DND-41 (cell line): Measurements from ENCODE around the gene POLR1H.

ENCODE experiments used
- CTCF ChIP-seq: IDR thresholded peaks from 2 replicates; pipeline ENCODE4 v1.5.1; 2012; ENCODE audit warnings: borderline replicate concordance, low read length, moderate library complexity, mild to moderate bottlenecking; ENCODE audit not compliant: poor library complexity, severe bottlenecking; ENCODE audit errors: extremely low read depth
- EZH2 ChIP-seq: IDR thresholded peaks from 3 replicates; pipeline ENCODE4 v1.6.1; 2012; ENCODE audit warnings: borderline replicate concordance, low read depth, mild to moderate bottlenecking, moderate library complexity, low read length, inconsistent platforms; ENCODE audit not compliant: severe bottlenecking

GRCh38 chr6:30093951-30094661 lies 33.0 kb downstream of the POLR1H start:
- TF ChIP-seq CTCF (no peak), EZH2 (no peak)
